NCI-H2196 treated with DMSO at 0.1 percent for 48 hours (cell line): ENCODE measurements around the gene RPL28.
A peak's percentile ranks its signal among the peaks of the same experiment; 100 is the strongest.
"Not testable (repeated sequence)": the region's sequence is repeated elsewhere in the genome, so short reads cannot be mapped to it uniquely, and the experiment has no call there.

ENCODE experiments used
- DNase-seq: peaks from one replicate; lab custom pipeline; 2025; ENCODE audit not compliant: unreplicated experiment; lab: John Stamatoyannopoulos, UW

The RPL28 gene

DNA sequence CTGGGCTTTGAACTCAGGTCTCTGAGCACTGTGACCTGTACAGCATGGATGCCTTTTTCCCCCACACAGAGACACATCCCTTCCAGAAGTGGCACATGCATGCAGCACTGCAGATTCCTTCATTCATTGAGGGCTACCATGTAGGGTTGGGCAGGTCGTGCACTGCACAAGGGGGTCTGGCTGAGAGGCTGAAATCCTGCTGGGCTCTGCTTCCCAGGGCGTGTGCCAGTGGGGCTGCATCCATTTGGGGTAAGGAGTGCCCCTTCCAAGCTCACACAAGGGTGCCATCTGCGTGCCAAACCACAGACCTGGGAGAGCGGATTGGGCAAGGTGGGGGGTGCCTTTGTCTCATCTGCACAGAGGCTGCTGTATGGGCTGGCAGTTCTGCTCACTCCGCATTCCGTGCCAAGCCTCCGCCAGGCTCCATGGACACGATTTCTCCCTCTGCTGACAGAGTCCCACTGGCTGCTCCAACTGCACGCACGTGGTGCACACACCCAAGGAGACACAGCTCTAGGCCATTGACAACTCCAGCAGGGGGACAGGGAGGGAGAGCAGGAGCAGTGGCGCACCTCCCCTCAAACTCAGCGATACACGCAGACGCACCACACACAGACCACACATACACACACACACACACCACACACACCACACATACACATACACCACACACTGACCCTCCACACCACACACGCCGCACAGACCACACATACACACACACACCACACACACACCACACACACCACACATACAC lies 61.9 kb downstream of the RPL28 start:
- DNase-seq = peak; percentile 71

GRCh38 chr19:55448175-55448490 lies 62.4 kb downstream of the RPL28 start:
- not testable (repeated sequence) for DNase-seq

DNA sequence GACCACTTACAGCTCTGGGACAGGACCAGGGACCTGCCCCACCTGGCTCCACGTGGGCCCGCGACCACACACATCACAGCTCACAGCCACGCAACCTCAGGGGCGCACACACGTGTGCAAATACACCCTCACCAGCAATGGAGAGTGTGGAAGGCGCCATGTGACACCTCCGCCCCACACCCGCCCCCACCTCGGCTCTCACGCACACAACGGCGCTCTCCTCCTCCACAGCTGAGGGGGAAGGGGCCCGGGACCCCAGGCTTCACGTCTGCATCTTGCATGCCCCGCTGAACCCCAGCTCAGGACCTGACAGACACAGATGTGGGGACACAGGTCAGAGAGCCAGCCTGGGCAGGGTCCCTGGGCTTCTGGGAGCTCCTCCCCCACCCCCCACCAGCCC lies 63.7 kb downstream of the RPL28 start:
- DNase-seq = no peak

- DNase-seq = no peak
These were observed 65.6 kb downstream of the RPL28 start for GRCh38 chr19:55451163-55451964.

DNA sequence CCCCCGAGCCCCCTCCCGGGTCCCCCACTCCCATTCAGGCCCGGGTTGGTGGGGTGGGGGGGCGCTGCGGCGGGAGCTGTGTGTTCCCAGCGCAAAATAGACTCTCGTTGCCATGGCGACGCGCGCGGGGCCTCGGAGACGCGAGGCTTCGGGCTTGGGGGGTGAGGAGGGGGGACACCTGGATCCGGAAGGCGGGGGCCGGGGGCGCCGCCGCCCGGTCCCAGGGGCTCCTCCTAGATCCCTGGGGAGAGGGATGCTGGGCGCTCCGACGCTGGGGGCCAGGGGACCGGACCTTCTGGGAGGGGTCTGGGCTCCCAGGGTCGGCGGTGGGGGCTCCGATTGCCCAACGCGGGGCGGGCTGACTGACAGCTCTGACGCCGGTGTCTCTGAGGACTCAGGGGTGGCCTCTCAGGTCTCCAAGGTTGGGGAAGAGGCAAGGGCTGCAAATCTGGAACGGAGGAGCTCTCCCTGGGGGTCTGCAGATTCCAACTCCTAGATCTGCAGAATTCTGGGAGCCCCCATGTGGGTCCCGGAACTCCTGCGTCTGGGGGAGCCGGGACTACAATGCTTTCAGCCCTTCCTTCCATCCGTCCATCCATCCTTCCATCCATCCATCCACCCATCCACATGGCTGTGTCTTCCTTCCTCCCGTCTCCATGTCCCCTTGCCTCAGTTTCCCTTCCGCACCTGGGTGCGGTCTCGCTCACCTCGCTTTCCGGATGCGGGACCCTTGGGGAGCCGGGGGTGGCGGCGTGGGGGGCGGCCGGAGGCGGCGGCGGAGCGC lies 66.4 kb downstream of the RPL28 start:
- no peak for DNase-seq
